Stimulated activated CD4-positive, alpha-beta T cell treated with anti-CD3 and anti-CD28 coated beads, Interleukin-4, amount 100 ng/mL, for 1 hour (primary cell): ENCODE measurements around the gene GTSF1L.
"Not testable (repeated sequence)": the region's sequence is repeated elsewhere in the genome, so short reads cannot be mapped to it uniquely, and the experiment has no call there.

Experiments
- DNase-seq: peaks from one replicate; pipeline ENCODE4 v3.0.0-alpha.2; 2020

Gene GTSF1L

GRCh38 chr20:43726811-43727338 is at the start of gene GTSF1L:
GTSF1L (minus strand) TSS chr20:43727002; CDS start chr20:43726694, 308 bp downstream.
- DNase-seq = no peak

GRCh38 chr20:43774754-43775153 is 48.0 kb upstream of the GTSF1L start:
- DNase-seq = no peak

- DNase-seq = no peak
These were observed 44.8 kb upstream of the GTSF1L start for GRCh38 chr20:43771503-43772190.

GRCh38 chr20:43770342-43770741 is 43.5 kb upstream of the GTSF1L start:
- no peak for DNase-seq

GRCh38 chr20:43767686-43768474 is 41.1 kb upstream of the GTSF1L start:
- no peak for DNase-seq

GRCh38 chr20:43766917-43767316 is 40.1 kb upstream of the GTSF1L start:
- no peak for DNase-seq

GRCh38 chr20:43766385-43766784 is 39.6 kb upstream of the GTSF1L start:
- DNase-seq = no peak

GRCh38 chr20:43765916-43766315 is 39.1 kb upstream of the GTSF1L start:
- no peak for DNase-seq

GRCh38 chr20:43762911-43763310 is 36.1 kb upstream of the GTSF1L start:
- DNase-seq = no peak

- DNase-seq = no peak
These were observed 34.9 kb upstream of the GTSF1L start for GRCh38 chr20:43761386-43762340.

- DNase-seq = not testable (repeated sequence)
These were observed 31.1 kb upstream of the GTSF1L start for GRCh38 chr20:43757888-43758287.

GRCh38 chr20:43755851-43756250 is 29.0 kb upstream of the GTSF1L start:
- no peak for DNase-seq

GRCh38 chr20:43755390-43755789 is 28.6 kb upstream of the GTSF1L start:
- DNase-seq = no peak

GRCh38 chr20:43752561-43753301 is 25.9 kb upstream of the GTSF1L start:
- DNase-seq = no peak

- DNase-seq = no peak
These were observed 25.2 kb upstream of the GTSF1L start for GRCh38 chr20:43752051-43752360.

- peak; percentile 48 for DNase-seq
These were observed 24.6 kb upstream of the GTSF1L start for GRCh38 chr20:43751167-43752050.

GRCh38 chr20:43750774-43751166 is 24.0 kb upstream of the GTSF1L start:
- DNase-seq = no peak

- peak; percentile 89 for DNase-seq
These were observed 23.0 kb upstream of the GTSF1L start for GRCh38 chr20:43749734-43750294.

GRCh38 chr20:43748274-43748673 is 21.5 kb upstream of the GTSF1L start:
- no peak for DNase-seq

GRCh38 chr20:43746344-43747137 is 19.7 kb upstream of the GTSF1L start:
- no peak for DNase-seq
